GM23338 (cell line): Measurements from ENCODE around the gene KYNU. TPM values are rescaled to one million over a fixed set of nuclear protein-coding genes. Genes with fewer than 3 reads are reported as not detected.
"Not testable (repeated sequence)": the region's sequence is repeated elsewhere in the genome, so short reads cannot be mapped to it uniquely, and the experiment has no call there.

Source experiments
- ATAC-seq: fragments of 200-7000 bp; cut with Tn5 transposase; 3 replicates; pipeline ENCODE4 v1.9.1; 2020
- DNase-seq: peaks from one replicate; pipeline ENCODE4 v3.0.0-alpha.2; 2015; ENCODE audit warnings: low spot score
- H2AFZ ChIP-seq: fragments of 200-600 bp; sonication (generic); 2 replicates; pipeline ENCODE4 v1.8.0; 2016; ENCODE audit warnings: antibody characterized with exemption, mild to moderate bottlenecking, moderate library complexity
- H3F3A ChIP-seq: fragments of 200-600 bp; sonication (generic); replicated peaks from 2 replicates; pipeline ENCODE4 v1.8.0; 2017; ENCODE audit warnings: antibody characterized with exemption, mixed run types, low read depth
- H3K27ac ChIP-seq: fragments of 200-600 bp; sonication (generic); 2 replicates; pipeline ENCODE4 v1.6.1; 2016; ENCODE audit warnings: low read depth
- H3K27me3 ChIP-seq: fragments of 200-600 bp; sonication (generic); 2 replicates; pipeline ENCODE4 v1.8.0; 2016; ENCODE audit warnings: mild to moderate bottlenecking, mixed run types, moderate library complexity; ENCODE audit not compliant: insufficient read depth
- H3K36me3 ChIP-seq: fragments of 200-600 bp; sonication (generic); 2 replicates; pipeline ENCODE4 v1.8.0; 2016; ENCODE audit warnings: mild to moderate bottlenecking; ENCODE audit not compliant: insufficient read depth
- H3K4me1 ChIP-seq: fragments of 200-600 bp; sonication (generic); 2 replicates; pipeline ENCODE4 v1.8.0; 2016; ENCODE audit warnings: mild to moderate bottlenecking, moderate library complexity; ENCODE audit not compliant: insufficient read depth
- H3K4me2 ChIP-seq: fragments of 200-600 bp; sonication (generic); 2 replicates; pipeline ENCODE4 v1.7.1; 2017; ENCODE audit warnings: mixed run types
- H3K4me3 ChIP-seq: fragments of 200-600 bp; sonication (generic); 2 replicates; pipeline ENCODE4 v1.6.1; 2016; ENCODE audit warnings: mixed run types
- H3K79me2 ChIP-seq: fragments of 200-600 bp; sonication (generic); replicated peaks from 2 replicates; pipeline ENCODE4 v1.8.0; 2017; ENCODE audit warnings: mild to moderate bottlenecking; ENCODE audit not compliant: insufficient read depth
- H3K9me2 ChIP-seq: fragments of 200-600 bp; sonication (generic); 2 replicates; pipeline ENCODE4 v1.8.0; 2017; ENCODE audit not compliant: insufficient read depth
- H4K20me1 ChIP-seq: fragments of 200-600 bp; sonication (generic); replicated peaks from 2 replicates; pipeline ENCODE4 v1.8.0; 2017; ENCODE audit warnings: mild to moderate bottlenecking; ENCODE audit not compliant: insufficient read depth
- H3K27ac Mint-ChIP-seq: 2 replicates; pipeline ENCODE4 v1.8.0; 2020; ENCODE audit warnings: inconsistent platforms, mild to moderate bottlenecking, moderate library complexity, mixed read lengths
- H3K27me3 Mint-ChIP-seq: 3 replicates; pipeline ENCODE4 v1.8.0; 2022; ENCODE audit warnings: low read depth, mild to moderate bottlenecking, moderate library complexity, mixed read lengths, inconsistent platforms; ENCODE audit not compliant: insufficient read depth, poor library complexity
- H3K36me3 Mint-ChIP-seq: 3 replicates; pipeline ENCODE4 v1.8.0; 2021; ENCODE audit warnings: low read depth, mild to moderate bottlenecking, inconsistent platforms, moderate library complexity, mixed read lengths
- H3K4me1 Mint-ChIP-seq: 3 replicates; pipeline ENCODE4 v1.8.0; 2020; ENCODE audit warnings: mild to moderate bottlenecking, inconsistent platforms, mixed read lengths
- H3K4me3 Mint-ChIP-seq: 3 replicates; pipeline ENCODE4 v1.8.0; 2021; ENCODE audit warnings: moderate library complexity, mild to moderate bottlenecking, inconsistent platforms, mixed read lengths
- H3K9me3 Mint-ChIP-seq: 3 replicates; pipeline ENCODE4 v1.8.0; 2020; ENCODE audit warnings: moderate library complexity, mild to moderate bottlenecking, inconsistent platforms, mixed read lengths
- CREB1 ChIP-seq: fragments of 250-450 bp; sonication (Bioruptor Pico); IDR thresholded peaks from 2 replicates; pipeline ENCODE4 v1.5.0; 2020; ENCODE audit warnings: low read depth, mild to moderate bottlenecking, moderate library complexity
- ETS1 ChIP-seq: IDR thresholded peaks from 2 replicates; pipeline ENCODE4 v1.6.1; 2016; ENCODE audit warnings: antibody characterized with exemption
- EZH2 ChIP-seq: fragments of 200-600 bp; sonication (generic); IDR thresholded peaks from one replicate; pipeline ENCODE4 v1.8.0; 2017; ENCODE audit warnings: antibody characterized with exemption, mild to moderate bottlenecking, low read depth; ENCODE audit not compliant: unreplicated experiment
- EZH2phosphoT487 ChIP-seq: fragments of 200-600 bp; sonication (generic); IDR thresholded peaks from one replicate; pipeline ENCODE4 v1.8.1; 2018; ENCODE audit warnings: antibody characterized with exemption; ENCODE audit not compliant: unreplicated experiment
- NANOG ChIP-seq: IDR thresholded peaks from 2 replicates; pipeline ENCODE4 v1.6.1; 2016; ENCODE audit warnings: antibody characterized with exemption, borderline replicate concordance
- POLR2AphosphoS5 ChIP-seq: IDR thresholded peaks from 2 replicates; pipeline ENCODE4 v1.6.1; 2016; ENCODE audit warnings: antibody characterized with exemption, low read depth
- STAT1 ChIP-seq: IDR thresholded peaks from one replicate; pipeline ENCODE4 v1.6.1; 2016; ENCODE audit warnings: antibody characterized with exemption; ENCODE audit not compliant: unreplicated experiment
- ZNF331 ChIP-seq: fragments of 250-450 bp; sonication (Bioruptor Pico); IDR thresholded peaks from 2 replicates; pipeline ENCODE4 v1.5.0; 2020; ENCODE audit warnings: low read depth, mild to moderate bottlenecking, moderate library complexity
- polyA plus RNA-seq: library from polyadenylated mRNA; unstranded; fragments of >200 nt; fragmentation: Nextera tagmentation; extraction: Ambion mirVana; gene quantifications from 2 replicates; pipeline ENCODE4 v1.2.1, GENCODE V29; 2016
- total RNA-seq: library from RNA; depleted of rRNA; stranded (reverse); fragments of >200 nt; shearing (Covaris generic); gene quantifications from 2 replicates; pipeline ENCODE4 v1.2.3, GENCODE V29; 2014
- TF ChIP-seq, protein P1 (sequence below), 2 experiments: fragments of 200-600 bp in 1 of 2; sonication (generic) in 1 of 2; conservative IDR thresholded peaks; 2 replicates each; pipeline versions ENCODE4 v1.5.1 to v1.6.1; 2016 to 2017; ENCODE audit warnings: antibody characterized with exemption in 2 of 2, low read depth in 2 of 2, mild to moderate bottlenecking in 2 of 2, moderate library complexity in 1 of 2
- TF ChIP-seq, protein P2 (sequence below): fragments of 250-450 bp; sonication (Bioruptor Pico); IDR thresholded peaks from 2 replicates; pipeline ENCODE4 v1.5.0; 2020; ENCODE audit warnings: mild to moderate bottlenecking, moderate library complexity

Gene KYNU
- total and polyA plus RNA-seq, 2 experiments from 2014 or later: 0.03 to 0.21 TPM

DNA sequence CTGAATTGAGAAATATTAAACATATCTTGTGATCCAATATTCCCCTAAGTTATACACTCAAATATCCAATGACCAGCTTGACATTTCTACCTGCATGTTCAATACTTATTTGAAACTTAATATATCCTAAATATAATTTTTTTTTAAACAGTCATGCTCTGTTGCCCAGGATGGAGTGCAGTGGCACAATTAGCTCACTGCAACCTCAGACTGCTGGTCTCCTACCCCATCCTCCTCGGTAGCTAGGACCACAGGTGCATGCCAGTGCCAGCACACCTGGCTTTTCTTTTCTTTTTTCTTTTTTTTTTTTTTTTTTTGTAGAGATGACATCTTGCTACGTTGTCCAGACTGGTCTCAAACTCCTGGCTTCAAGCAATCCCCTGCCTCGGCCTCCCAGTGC, 4.2 kb downstream of the KYNU start (continued):
- TF ChIP-seq EZH2phosphoT487 (no peak), POLR2AphosphoS5 (no peak), CREB1 (CRISPR knock-in tag) (no peak), STAT1 (no peak), ETS1 (no peak), NANOG (no peak), ZNF331 (CRISPR knock-in tag) (no peak)

DNA sequence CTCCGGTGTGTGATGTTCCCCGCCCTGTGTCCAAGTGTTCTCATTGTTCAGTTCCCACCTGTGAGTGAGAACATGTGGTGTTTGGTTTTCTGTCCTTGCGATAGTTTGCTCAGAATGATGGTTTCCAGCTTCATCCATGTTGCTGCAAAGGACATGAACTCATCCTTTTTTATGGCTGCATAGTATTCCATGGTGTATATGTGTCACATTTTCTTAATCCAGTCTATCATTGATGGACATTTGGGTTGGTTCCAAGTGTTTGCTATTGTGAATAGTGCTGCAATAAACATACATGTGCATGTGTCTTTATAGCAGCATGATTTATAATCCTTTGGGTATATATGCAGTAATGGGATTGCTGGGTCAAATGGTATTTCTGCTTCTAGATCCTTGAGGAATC, 5.0 kb downstream of the KYNU start:
- ATAC-seq, H3K4me3 Mint-ChIP-seq: not testable (repeated sequence)

GRCh38 chr2:142883526-142883925, 6.1 kb downstream of the KYNU start:
- H3K4me1 Mint-ChIP-seq: no peaks in the 10 kb centered on the region
- Histone ChIP-seq H3K27me3 (no peaks in the 10 kb centered on the region), H3K27ac (no peak overlapping the region), H3K9me2 (no peaks in the 10 kb centered on the region), H3K4me1 (no peaks in the 10 kb centered on the region), H3F3A (no peaks in the 10 kb centered on the region), H3K4me3 (no peak overlapping the region), H3K4me2 (no peak overlapping the region), H4K20me1 (no peaks in the 10 kb centered on the region), H3K36me3 (no peaks in the 10 kb centered on the region), H3K79me2 (no peaks in the 10 kb centered on the region), H2AFZ (no peak overlapping the region)
- DNase-seq: no peak
- H3K4me3 Mint-ChIP-seq: no peak overlapping the region
- H3K27ac Mint-ChIP-seq: no peak overlapping the region
- H3K9me3 Mint-ChIP-seq: peaks cover 7% of the 10 kb centered on the region; the same call in 2 of the 3 replicates
- peaks cover 4% of the 10 kb centered on the region; the same call in 2 of the 3 replicates for H3K36me3 Mint-ChIP-seq
- peaks cover 4% of the 10 kb centered on the region for H3K27me3 Mint-ChIP-seq
- TF ChIP-seq EZH2 (no peak), ETS1 (no peak), CREB1 (CRISPR knock-in tag) (no peak), EZH2phosphoT487 (no peak), ZNF331 (CRISPR knock-in tag) (no peak), NANOG (no peak)
- TF ChIP-seq, protein P1, sequence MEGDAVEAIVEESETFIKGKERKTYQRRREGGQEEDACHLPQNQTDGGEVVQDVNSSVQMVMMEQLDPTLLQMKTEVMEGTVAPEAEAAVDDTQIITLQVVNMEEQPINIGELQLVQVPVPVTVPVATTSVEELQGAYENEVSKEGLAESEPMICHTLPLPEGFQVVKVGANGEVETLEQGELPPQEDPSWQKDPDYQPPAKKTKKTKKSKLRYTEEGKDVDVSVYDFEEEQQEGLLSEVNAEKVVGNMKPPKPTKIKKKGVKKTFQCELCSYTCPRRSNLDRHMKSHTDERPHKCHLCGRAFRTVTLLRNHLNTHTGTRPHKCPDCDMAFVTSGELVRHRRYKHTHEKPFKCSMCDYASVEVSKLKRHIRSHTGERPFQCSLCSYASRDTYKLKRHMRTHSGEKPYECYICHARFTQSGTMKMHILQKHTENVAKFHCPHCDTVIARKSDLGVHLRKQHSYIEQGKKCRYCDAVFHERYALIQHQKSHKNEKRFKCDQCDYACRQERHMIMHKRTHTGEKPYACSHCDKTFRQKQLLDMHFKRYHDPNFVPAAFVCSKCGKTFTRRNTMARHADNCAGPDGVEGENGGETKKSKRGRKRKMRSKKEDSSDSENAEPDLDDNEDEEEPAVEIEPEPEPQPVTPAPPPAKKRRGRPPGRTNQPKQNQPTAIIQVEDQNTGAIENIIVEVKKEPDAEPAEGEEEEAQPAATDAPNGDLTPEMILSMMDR (conservative IDR thresholded peaks at IDR 0.05; ENCODE audit: low read depth in 2 of 2): no peak
- TF ChIP-seq, protein P2, sequence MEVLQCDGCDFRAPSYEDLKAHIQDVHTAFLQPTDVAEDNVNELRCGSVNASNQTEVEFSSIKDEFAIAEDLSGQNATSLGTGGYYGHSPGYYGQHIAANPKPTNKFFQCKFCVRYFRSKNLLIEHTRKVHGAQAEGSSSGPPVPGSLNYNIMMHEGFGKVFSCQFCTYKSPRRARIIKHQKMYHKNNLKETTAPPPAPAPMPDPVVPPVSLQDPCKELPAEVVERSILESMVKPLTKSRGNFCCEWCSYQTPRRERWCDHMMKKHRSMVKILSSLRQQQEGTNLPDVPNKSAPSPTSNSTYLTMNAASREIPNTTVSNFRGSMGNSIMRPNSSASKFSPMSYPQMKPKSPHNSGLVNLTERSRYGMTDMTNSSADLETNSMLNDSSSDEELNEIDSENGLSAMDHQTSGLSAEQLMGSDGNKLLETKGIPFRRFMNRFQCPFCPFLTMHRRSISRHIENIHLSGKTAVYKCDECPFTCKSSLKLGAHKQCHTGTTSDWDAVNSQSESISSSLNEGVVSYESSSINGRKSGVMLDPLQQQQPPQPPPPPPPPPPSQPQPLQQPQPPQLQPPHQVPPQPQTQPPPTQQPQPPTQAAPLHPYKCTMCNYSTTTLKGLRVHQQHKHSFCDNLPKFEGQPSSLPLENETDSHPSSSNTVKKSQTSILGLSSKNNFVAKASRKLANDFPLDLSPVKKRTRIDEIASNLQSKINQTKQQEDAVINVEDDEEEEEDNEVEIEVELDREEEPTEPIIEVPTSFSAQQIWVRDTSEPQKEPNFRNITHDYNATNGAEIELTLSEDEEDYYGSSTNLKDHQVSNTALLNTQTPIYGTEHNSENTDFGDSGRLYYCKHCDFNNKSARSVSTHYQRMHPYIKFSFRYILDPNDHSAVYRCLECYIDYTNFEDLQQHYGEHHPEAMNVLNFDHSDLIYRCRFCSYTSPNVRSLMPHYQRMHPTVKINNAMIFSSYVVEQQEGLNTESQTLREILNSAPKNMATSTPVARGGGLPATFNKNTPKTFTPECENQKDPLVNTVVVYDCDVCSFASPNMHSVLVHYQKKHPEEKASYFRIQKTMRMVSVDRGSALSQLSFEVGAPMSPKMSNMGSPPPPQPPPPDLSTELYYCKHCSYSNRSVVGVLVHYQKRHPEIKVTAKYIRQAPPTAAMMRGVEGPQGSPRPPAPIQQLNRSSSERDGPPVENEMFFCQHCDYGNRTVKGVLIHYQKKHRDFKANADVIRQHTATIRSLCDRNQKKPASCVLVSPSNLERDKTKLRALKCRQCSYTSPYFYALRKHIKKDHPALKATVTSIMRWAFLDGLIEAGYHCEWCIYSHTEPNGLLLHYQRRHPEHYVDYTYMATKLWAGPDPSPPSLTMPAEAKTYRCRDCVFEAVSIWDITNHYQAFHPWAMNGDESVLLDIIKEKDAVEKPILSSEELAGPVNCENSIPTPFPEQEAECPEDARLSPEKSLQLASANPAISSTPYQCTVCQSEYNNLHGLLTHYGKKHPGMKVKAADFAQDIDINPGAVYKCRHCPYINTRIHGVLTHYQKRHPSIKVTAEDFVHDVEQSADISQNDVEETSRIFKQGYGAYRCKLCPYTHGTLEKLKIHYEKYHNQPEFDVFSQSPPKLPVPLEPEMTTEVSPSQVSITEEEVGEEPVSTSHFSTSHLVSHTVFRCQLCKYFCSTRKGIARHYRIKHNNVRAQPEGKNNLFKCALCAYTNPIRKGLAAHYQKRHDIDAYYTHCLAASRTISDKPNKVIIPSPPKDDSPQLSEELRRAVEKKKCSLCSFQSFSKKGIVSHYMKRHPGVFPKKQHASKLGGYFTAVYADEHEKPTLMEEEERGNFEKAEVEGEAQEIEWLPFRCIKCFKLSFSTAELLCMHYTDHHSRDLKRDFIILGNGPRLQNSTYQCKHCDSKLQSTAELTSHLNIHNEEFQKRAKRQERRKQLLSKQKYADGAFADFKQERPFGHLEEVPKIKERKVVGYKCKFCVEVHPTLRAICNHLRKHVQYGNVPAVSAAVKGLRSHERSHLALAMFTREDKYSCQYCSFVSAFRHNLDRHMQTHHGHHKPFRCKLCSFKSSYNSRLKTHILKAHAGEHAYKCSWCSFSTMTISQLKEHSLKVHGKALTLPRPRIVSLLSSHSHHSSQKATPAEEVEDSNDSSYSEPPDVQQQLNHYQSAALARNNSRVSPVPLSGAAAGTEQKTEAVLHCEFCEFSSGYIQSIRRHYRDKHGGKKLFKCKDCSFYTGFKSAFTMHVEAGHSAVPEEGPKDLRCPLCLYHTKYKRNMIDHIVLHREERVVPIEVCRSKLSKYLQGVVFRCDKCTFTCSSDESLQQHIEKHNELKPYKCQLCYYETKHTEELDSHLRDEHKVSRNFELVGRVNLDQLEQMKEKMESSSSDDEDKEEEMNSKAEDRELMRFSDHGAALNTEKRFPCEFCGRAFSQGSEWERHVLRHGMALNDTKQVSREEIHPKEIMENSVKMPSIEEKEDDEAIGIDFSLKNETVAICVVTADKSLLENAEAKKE (CRISPR knock-in tag): no peak
- ATAC-seq: no peak

More for the DNA sequence above, 5.0 kb downstream of the KYNU start:
- H3K27ac Mint-ChIP-seq, H2AFZ ChIP-seq, H3F3A ChIP-seq, H3K36me3 Mint-ChIP-seq, H3K36me3 ChIP-seq, H4K20me1 ChIP-seq, H3K27me3 Mint-ChIP-seq, H3K4me1 Mint-ChIP-seq, DNase-seq, H3K9me3 Mint-ChIP-seq, H3K27ac ChIP-seq, H3K79me2 ChIP-seq, H3K4me3 ChIP-seq, H3K9me2 ChIP-seq, H3K27me3 ChIP-seq, H3K4me1 ChIP-seq, H3K4me2 ChIP-seq: not testable (repeated sequence)
